GM12878 (cell line): ENCODE data around the gene EML1. TPM values are rescaled to one million over a fixed set of nuclear protein-coding genes. Genes with fewer than 3 reads are reported as not detected.

Source experiments
- ATAC-seq: fragments of 200-7000 bp; cut with Tn5 transposase; 3 replicates; pipeline ENCODE4 v1.9.1; 2020; ENCODE audit warnings: mild to moderate bottlenecking, moderate library complexity
- BruUV-seq: library from RNA; stranded (reverse); fragments of 400-500 nt; replicated peaks from 2 replicates; lab custom pipeline; 2021; lab: Mats Ljungman, UMichigan
- CTCF ChIA-PET: fragments of 300-600 bp; sonication (Branson Sonifier 250); formaldehyde crosslinking; extraction: SDS; loops from one replicate; lab custom pipeline; 2021; ENCODE audit warnings: inconsistent platforms; lab: Yijun Ruan, JAX
- POLR2A ChIA-PET: fragments of 350-600 bp; formaldehyde crosslinking; extraction: SDS; loops from one replicate; lab custom pipeline; 2021; ENCODE audit warnings: inconsistent platforms; lab: Charles Lee
- RAD21 ChIA-PET: fragments of 300-600 bp; sonication (Branson Sonifier 250); formaldehyde crosslinking; loops from one replicate; lab custom pipeline; 2023; ENCODE audit warnings: antibody characterized with exemption; ENCODE audit not compliant: unreplicated experiment; lab: Charles Lee
- SMC1A ChIA-PET: fragments of 300-600 bp; sonication (Branson Sonifier 250); formaldehyde crosslinking; loops from one replicate; lab custom pipeline; 2023; ENCODE audit not compliant: unreplicated experiment, uncharacterized antibody; lab: Charles Lee
- DNase-seq: peaks from one replicate; pipeline ENCODE4 v3.0.0-alpha.2; 2011; ENCODE audit warnings: low read depth, low spot score
- FAIRE-seq: peaks from 3 replicates; lab custom pipeline; 2011; peaks lifted over from hg19 to GRCh38; lab: Jason Lieb, UNC
- H2AFZ ChIP-seq: 2 replicates; pipeline ENCODE4 v1.6.0; 2011; ENCODE audit warnings: low read depth, low read length, control low read depth; ENCODE audit not compliant: control insufficient read depth
- H3K27ac ChIP-seq: 2 replicates; pipeline ENCODE4 v1.5.1; 2011; ENCODE audit warnings: control low read depth; ENCODE audit not compliant: control insufficient read depth, insufficient read depth
- H3K27me3 ChIP-seq, 2 experiments: replicated peaks in 1 of 2; 2 replicates each; pipeline versions ENCODE4 v1.6.0 to v1.6.1; 2011; ENCODE audit warnings: low read length in 1 of 2; ENCODE audit not compliant: control insufficient read depth in 2 of 2, insufficient read depth in 2 of 2
- H3K36me3 ChIP-seq, 2 experiments: 2 replicates each; pipeline ENCODE4 v1.5.1; 2011; ENCODE audit warnings: low read length in 1 of 2; ENCODE audit not compliant: control insufficient read depth in 2 of 2, insufficient read depth in 2 of 2
- H3K4me1 ChIP-seq: 2 replicates; pipeline ENCODE4 v1.6.1; 2011; ENCODE audit warnings: mild to moderate bottlenecking, low read length, moderate library complexity, mixed read lengths; ENCODE audit not compliant: control insufficient read depth, insufficient read depth
- H3K4me2 ChIP-seq: 2 replicates; pipeline ENCODE4 v1.6.0; 2011; ENCODE audit warnings: control low read depth; ENCODE audit not compliant: control insufficient read depth, insufficient read depth
- H3K4me3 ChIP-seq: fragments of 200-600 bp; sonication (generic); 2 replicates; pipeline ENCODE4 v1.5.1; 2016
- H3K79me2 ChIP-seq: 2 replicates; pipeline ENCODE4 v1.6.0; 2011; ENCODE audit warnings: low read length; ENCODE audit not compliant: control insufficient read depth, insufficient read depth
- H3K9ac ChIP-seq: 2 replicates; pipeline ENCODE4 v1.8.0; 2011; ENCODE audit warnings: low read length, control low read depth, mixed read lengths; ENCODE audit not compliant: control insufficient read depth, insufficient read depth
- H3K9me3 ChIP-seq: replicated peaks from 3 replicates; pipeline ENCODE4 v1.5.1; 2011; ENCODE audit warnings: mild to moderate bottlenecking, low read length; ENCODE audit not compliant: control insufficient read depth, insufficient read depth
- H4K20me1 ChIP-seq: 2 replicates; pipeline ENCODE4 v1.6.0; 2011; ENCODE audit not compliant: control insufficient read depth, insufficient read depth
- BRCA1 ChIP-seq: IDR thresholded peaks from 2 replicates; pipeline ENCODE4 v1.6.1; 2011; ENCODE audit warnings: low read depth, low read length, improper control_type of control experiment
- CREB1 ChIP-seq: IDR thresholded peaks from 2 replicates; pipeline ENCODE4 v1.6.1; 2012; ENCODE audit warnings: low read depth, mild to moderate bottlenecking, inconsistent platforms
- ESRRA ChIP-seq: IDR thresholded peaks from 2 replicates; pipeline ENCODE4 v1.6.1; 2012; ENCODE audit warnings: mild to moderate bottlenecking, low read length, improper control_type of control experiment
- FOXM1 ChIP-seq: IDR thresholded peaks from 2 replicates; pipeline ENCODE4 v1.6.1; 2012; ENCODE audit warnings: low read depth, mild to moderate bottlenecking, inconsistent platforms, low read length, moderate library complexity
- HDGF ChIP-seq: fragments of 450-650 bp; IDR thresholded peaks from 2 replicates; pipeline ENCODE4 v1.6.1; 2016; ENCODE audit warnings: antibody characterized with exemption
- POLR2AphosphoS5 ChIP-seq: IDR thresholded peaks from 2 replicates; pipeline ENCODE4 v1.6.1; 2011; ENCODE audit warnings: mild to moderate bottlenecking, low read length, inconsistent platforms
- RAD51 ChIP-seq: fragments of 450-650 bp; IDR thresholded peaks from 2 replicates; pipeline ENCODE4 v1.6.1; 2016; ENCODE audit warnings: moderate library complexity, mild to moderate bottlenecking, inconsistent platforms
- SMAD1 ChIP-seq: fragments of 450-650 bp; IDR thresholded peaks from 2 replicates; pipeline ENCODE4 v1.6.1; 2018; ENCODE audit warnings: mild to moderate bottlenecking, low read depth; ENCODE audit not compliant: partially characterized antibody
- SMARCA5 ChIP-seq: fragments of 450-650 bp; IDR thresholded peaks from 2 replicates; pipeline ENCODE4 v1.6.1; 2017; ENCODE audit warnings: mild to moderate bottlenecking
- SRF ChIP-seq, 2 experiments: IDR thresholded peaks; 2 replicates each; pipeline ENCODE4 v1.6.1; 2011; ENCODE audit warnings: low read depth in 2 of 2, low read length in 2 of 2, mild to moderate bottlenecking in 1 of 2, moderate library complexity in 1 of 2
- TCF3 ChIP-seq: IDR thresholded peaks from 2 replicates; pipeline ENCODE4 v1.6.1; 2012; ENCODE audit warnings: low read depth, mild to moderate bottlenecking, low read length, borderline replicate concordance; ENCODE audit not compliant: insufficient read depth
- WGBS: methylation state at CpG from one replicate; pipeline ENCODE4 v1.1.6; 2016; ENCODE audit warnings: low lambda C conversion rate; ENCODE audit not compliant: insufficient replicate concordance, insufficient coverage; ENCODE audit errors: missing lambda C conversion rate; 5-methylcytosine and 5-hydroxymethylcytosine counted together
- in situ Hi-C: fragments of 300-500 bp; cut with MboI; formaldehyde crosslinking; loops from 9 replicates; pipeline ENCODE4 v1.14.3; 2018; ENCODE audit warnings: mixed read lengths
- intact Hi-C: fragments of 100-400 bp; cut with micrococcal nuclease; formaldehyde crosslinking; loops from one replicate; pipeline ENCODE4 v1.14.2; 2022; ENCODE audit not compliant: unreplicated experiment
- polyA plus RNA-seq, 11 experiments: library from polyadenylated mRNA; depleted of rRNA in 4 of 11; unstranded in 6 of 11; stranded (reverse) in 5 of 11; fragments of >200 nt; fragmentation: Nextera tagmentation in 4 of 11; fragmentation: Illumina TruSeq in 1 of 11; extraction: Ambion mirVana in 4 of 11; extraction: Trizol in 1 of 11; gene quantifications; 1 replicate in 1 of 11; 2 replicates in 10 of 11; pipeline versions ENCODE4 v1.2.1 to v1.2.3, GENCODE V29; 2011 to 2016; ENCODE audit warnings: inconsistent platforms in 2 of 11, missing spikeins in 2 of 11, low read depth in 1 of 11
- total RNA-seq, 4 experiments: library from RNA; depleted of rRNA in 3 of 4; stranded (reverse); fragments of >200 nt in 3 of 4; fragmentation: Illumina TruSeq in 1 of 4; extraction: Trizol in 1 of 4; gene quantifications; 2 replicates each; pipeline versions ENCODE4 v1.2.1 to v1.2.3, GENCODE V29; 2013 to 2021
- TF ChIP-seq, protein P1 (sequence below): fragments of 450-650 bp; IDR thresholded peaks from 2 replicates; pipeline ENCODE4 v1.6.1; 2017; ENCODE audit warnings: mild to moderate bottlenecking, moderate library complexity
- TF ChIP-seq, protein P2 (sequence below): IDR thresholded peaks from 2 replicates; pipeline ENCODE4 v1.6.1; 2011; ENCODE audit warnings: mild to moderate bottlenecking, low read depth, low read length, moderate library complexity; ENCODE audit not compliant: insufficient replicate concordance
- TF ChIP-seq, protein P3 (sequence below): IDR thresholded peaks from 2 replicates; pipeline ENCODE4 v1.6.1; 2012; ENCODE audit warnings: improper control_type of control experiment, low read depth, low read length; ENCODE audit not compliant: insufficient replicate concordance

The EML1 gene
- total and polyA plus RNA-seq, 10 of the 15 experiments (the other 5 are each of a cell fraction or from before 2014, with no cell fraction given) = 0.05 to 3.4 (median 0.11) TPM; not detected in 3

DNA sequence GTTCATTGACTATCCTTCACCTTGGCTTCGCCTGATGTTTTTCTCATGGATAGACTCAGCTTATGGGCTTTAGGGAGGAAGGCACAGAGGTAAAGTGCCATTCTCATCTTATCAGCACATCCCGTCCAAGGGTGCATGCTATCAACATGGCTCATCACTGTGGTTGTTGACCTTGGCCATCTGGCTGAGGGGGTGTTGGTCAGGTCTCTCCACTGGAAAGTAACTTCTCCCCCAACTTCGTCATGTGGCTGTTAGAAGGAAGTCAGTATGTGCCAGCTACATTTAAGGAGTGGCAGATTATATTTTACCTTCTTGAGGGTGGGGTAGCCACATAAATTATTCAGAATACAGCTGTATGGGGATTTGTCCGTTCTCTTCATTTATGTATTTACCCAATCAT, 68.9 kb downstream of the EML1 start (continued):
- TF ChIP-seq, protein P1, sequence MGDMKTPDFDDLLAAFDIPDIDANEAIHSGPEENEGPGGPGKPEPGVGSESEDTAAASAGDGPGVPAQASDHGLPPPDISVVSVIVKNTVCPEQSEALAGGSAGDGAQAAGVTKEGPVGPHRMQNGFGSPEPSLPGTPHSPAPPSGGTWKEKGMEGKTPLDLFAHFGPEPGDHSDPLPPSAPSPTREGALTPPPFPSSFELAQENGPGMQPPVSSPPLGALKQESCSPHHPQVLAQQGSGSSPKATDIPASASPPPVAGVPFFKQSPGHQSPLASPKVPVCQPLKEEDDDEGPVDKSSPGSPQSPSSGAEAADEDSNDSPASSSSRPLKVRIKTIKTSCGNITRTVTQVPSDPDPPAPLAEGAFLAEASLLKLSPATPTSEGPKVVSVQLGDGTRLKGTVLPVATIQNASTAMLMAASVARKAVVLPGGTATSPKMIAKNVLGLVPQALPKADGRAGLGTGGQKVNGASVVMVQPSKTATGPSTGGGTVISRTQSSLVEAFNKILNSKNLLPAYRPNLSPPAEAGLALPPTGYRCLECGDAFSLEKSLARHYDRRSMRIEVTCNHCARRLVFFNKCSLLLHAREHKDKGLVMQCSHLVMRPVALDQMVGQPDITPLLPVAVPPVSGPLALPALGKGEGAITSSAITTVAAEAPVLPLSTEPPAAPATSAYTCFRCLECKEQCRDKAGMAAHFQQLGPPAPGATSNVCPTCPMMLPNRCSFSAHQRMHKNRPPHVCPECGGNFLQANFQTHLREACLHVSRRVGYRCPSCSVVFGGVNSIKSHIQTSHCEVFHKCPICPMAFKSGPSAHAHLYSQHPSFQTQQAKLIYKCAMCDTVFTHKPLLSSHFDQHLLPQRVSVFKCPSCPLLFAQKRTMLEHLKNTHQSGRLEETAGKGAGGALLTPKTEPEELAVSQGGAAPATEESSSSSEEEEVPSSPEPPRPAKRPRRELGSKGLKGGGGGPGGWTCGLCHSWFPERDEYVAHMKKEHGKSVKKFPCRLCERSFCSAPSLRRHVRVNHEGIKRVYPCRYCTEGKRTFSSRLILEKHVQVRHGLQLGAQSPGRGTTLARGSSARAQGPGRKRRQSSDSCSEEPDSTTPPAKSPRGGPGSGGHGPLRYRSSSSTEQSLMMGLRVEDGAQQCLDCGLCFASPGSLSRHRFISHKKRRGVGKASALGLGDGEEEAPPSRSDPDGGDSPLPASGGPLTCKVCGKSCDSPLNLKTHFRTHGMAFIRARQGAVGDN = no peak
- TF ChIP-seq, protein P2, sequence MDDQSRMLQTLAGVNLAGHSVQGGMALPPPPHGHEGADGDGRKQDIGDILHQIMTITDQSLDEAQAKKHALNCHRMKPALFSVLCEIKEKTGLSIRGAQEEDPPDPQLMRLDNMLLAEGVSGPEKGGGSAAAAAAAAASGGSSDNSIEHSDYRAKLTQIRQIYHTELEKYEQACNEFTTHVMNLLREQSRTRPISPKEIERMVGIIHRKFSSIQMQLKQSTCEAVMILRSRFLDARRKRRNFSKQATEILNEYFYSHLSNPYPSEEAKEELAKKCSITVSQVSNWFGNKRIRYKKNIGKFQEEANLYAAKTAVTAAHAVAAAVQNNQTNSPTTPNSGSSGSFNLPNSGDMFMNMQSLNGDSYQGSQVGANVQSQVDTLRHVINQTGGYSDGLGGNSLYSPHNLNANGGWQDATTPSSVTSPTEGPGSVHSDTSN = no peak
- no peak for TF ChIP-seq CREB1
- no peak for TF ChIP-seq BRCA1

DNA sequence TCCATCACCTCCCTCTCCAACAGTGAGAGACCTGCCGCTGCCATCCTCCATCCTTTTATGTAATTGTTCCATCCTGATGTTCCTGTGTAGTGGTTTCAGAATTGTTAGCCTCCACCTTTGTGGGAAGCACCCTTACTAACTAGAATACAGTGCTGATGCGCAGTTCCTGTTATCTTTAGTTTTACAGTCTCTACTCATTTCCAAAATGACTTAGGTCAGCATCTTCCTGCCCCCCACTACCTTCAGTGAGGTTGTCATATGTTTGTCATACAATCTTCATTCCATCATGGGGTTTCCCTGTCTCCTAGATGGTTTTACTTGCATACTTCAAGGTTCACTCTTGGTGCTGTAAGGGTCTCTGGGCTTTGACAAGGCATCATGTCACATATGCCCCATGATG, 69.8 kb downstream of the EML1 start:
- no peaks in the 10 kb centered on the region for H3K4me1 ChIP-seq
- H3K4me3 ChIP-seq = no peak overlapping the region
- ChIA-PET POLR2A (no interaction called here), CTCF (no interaction called here), RAD21 (no interaction called here), SMC1A (no interaction called here)
- no peak overlapping the region for H3K4me2 ChIP-seq
- H3K9me3 ChIP-seq = no peaks in the 10 kb centered on the region
- H3K36me3 ChIP-seq = no peaks in the 10 kb centered on the region
- DNase-seq (no peak), FAIRE-seq (no peak), ATAC-seq (no peak)
- no peak overlapping the region for H3K9ac ChIP-seq
- BruUV-seq = no TSS peak
- peaks cover 0 to 3% of the 10 kb centered on the region in 2 experiments; a peak in 1 of 4 replicates for H3K27me3 ChIP-seq
- 3% methylated on average over 2 of the region's 2 CpGs for WGBS
- no peak overlapping the region for H3K27ac ChIP-seq
- no peaks in the 10 kb centered on the region for H4K20me1 ChIP-seq
- in situ Hi-C loops (no loop called here), intact Hi-C loops (no loop called here)
- no peaks in the 10 kb centered on the region for H3K79me2 ChIP-seq
- no peak overlapping the region for H2AFZ ChIP-seq
- TF ChIP-seq POLR2AphosphoS5 = no peak
- no peak for TF ChIP-seq SRF (IDR thresholded peaks at IDR 0.05; ENCODE audit: low read depth in 2 of 2, low read length in 2 of 2)
- TF ChIP-seq ESRRA = no peak
- TF ChIP-seq TCF3 = no peak
- no peak for TF ChIP-seq HDGF
- TF ChIP-seq SMAD1 = no peak
- no peak for TF ChIP-seq RAD51
- no peak for TF ChIP-seq SMARCA5
- TF ChIP-seq, protein P3, sequence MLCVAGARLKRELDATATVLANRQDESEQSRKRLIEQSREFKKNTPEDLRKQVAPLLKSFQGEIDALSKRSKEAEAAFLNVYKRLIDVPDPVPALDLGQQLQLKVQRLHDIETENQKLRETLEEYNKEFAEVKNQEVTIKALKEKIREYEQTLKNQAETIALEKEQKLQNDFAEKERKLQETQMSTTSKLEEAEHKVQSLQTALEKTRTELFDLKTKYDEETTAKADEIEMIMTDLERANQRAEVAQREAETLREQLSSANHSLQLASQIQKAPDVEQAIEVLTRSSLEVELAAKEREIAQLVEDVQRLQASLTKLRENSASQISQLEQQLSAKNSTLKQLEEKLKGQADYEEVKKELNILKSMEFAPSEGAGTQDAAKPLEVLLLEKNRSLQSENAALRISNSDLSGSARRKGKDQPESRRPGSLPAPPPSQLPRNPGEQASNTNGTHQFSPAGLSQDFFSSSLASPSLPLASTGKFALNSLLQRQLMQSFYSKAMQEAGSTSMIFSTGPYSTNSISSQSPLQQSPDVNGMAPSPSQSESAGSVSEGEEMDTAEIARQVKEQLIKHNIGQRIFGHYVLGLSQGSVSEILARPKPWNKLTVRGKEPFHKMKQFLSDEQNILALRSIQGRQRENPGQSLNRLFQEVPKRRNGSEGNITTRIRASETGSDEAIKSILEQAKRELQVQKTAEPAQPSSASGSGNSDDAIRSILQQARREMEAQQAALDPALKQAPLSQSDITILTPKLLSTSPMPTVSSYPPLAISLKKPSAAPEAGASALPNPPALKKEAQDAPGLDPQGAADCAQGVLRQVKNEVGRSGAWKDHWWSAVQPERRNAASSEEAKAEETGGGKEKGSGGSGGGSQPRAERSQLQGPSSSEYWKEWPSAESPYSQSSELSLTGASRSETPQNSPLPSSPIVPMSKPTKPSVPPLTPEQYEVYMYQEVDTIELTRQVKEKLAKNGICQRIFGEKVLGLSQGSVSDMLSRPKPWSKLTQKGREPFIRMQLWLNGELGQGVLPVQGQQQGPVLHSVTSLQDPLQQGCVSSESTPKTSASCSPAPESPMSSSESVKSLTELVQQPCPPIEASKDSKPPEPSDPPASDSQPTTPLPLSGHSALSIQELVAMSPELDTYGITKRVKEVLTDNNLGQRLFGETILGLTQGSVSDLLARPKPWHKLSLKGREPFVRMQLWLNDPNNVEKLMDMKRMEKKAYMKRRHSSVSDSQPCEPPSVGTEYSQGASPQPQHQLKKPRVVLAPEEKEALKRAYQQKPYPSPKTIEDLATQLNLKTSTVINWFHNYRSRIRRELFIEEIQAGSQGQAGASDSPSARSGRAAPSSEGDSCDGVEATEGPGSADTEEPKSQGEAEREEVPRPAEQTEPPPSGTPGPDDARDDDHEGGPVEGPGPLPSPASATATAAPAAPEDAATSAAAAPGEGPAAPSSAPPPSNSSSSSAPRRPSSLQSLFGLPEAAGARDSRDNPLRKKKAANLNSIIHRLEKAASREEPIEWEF = no peak
- no peak for TF ChIP-seq FOXM1
